Vagina (tissue), 2 donors: ENCODE measurements around the gene IL1RAPL2.

ENCODE experiments used
- CTCF ChIP-seq, 3 experiments: fragments of 450-650 bp in 2 of 3; fragments of 200-600 bp in 1 of 3; sonication (generic) in 1 of 3; IDR thresholded peaks; one replicate each; pipeline ENCODE4 v1.5.1; 2017 to 2019; ENCODE audit warnings: antibody characterized with exemption in 3 of 3, mild to moderate bottlenecking in 2 of 3, moderate library complexity in 2 of 3
- POLR2AphosphoS5 ChIP-seq, 2 donors: sonication (generic); formaldehyde crosslinking; IDR thresholded peaks; one replicate each; pipeline ENCODE4 v1.9.0; 2017; ENCODE audit warnings: antibody characterized with exemption in 2 of 2, mild to moderate bottlenecking in 2 of 2, low read depth in 1 of 2; ENCODE audit not compliant: insufficient read depth in 1 of 2

- TF ChIP-seq CTCF (IDR thresholded peaks at IDR 0.05) (no peak), POLR2AphosphoS5 (IDR thresholded peaks at IDR 0.05; ENCODE audit: insufficient read depth in 1 of 2, low read depth in 1 of 2) (no peak)
Measured at GRCh38 chrX:104697294-104697693, 131.3 kb downstream of the IL1RAPL2 start.
